GM23338 (cell line): Measurements from ENCODE around the gene TIMM13. TPM values are rescaled to one million over a fixed set of nuclear protein-coding genes. Genes with fewer than 3 reads are reported as not detected.

Source experiments
- ATAC-seq: fragments of 200-7000 bp; cut with Tn5 transposase; 3 replicates; pipeline ENCODE4 v1.9.1; 2020
- DNase-seq: peaks from one replicate; pipeline ENCODE4 v3.0.0-alpha.2; 2015; ENCODE audit warnings: low spot score
- H2AFZ ChIP-seq: fragments of 200-600 bp; sonication (generic); 2 replicates; pipeline ENCODE4 v1.8.0; 2016; ENCODE audit warnings: antibody characterized with exemption, mild to moderate bottlenecking, moderate library complexity
- H3F3A ChIP-seq: fragments of 200-600 bp; sonication (generic); replicated peaks from 2 replicates; pipeline ENCODE4 v1.8.0; 2017; ENCODE audit warnings: antibody characterized with exemption, mixed run types, low read depth
- H3K27ac ChIP-seq: fragments of 200-600 bp; sonication (generic); 2 replicates; pipeline ENCODE4 v1.6.1; 2016; ENCODE audit warnings: low read depth
- H3K27me3 ChIP-seq: fragments of 200-600 bp; sonication (generic); 2 replicates; pipeline ENCODE4 v1.8.0; 2016; ENCODE audit warnings: mild to moderate bottlenecking, mixed run types, moderate library complexity; ENCODE audit not compliant: insufficient read depth
- H3K36me3 ChIP-seq: fragments of 200-600 bp; sonication (generic); 2 replicates; pipeline ENCODE4 v1.8.0; 2016; ENCODE audit warnings: mild to moderate bottlenecking; ENCODE audit not compliant: insufficient read depth
- H3K4me1 ChIP-seq: fragments of 200-600 bp; sonication (generic); 2 replicates; pipeline ENCODE4 v1.8.0; 2016; ENCODE audit warnings: mild to moderate bottlenecking, moderate library complexity; ENCODE audit not compliant: insufficient read depth
- H3K4me2 ChIP-seq: fragments of 200-600 bp; sonication (generic); 2 replicates; pipeline ENCODE4 v1.7.1; 2017; ENCODE audit warnings: mixed run types
- H3K4me3 ChIP-seq: fragments of 200-600 bp; sonication (generic); 2 replicates; pipeline ENCODE4 v1.6.1; 2016; ENCODE audit warnings: mixed run types
- H3K79me2 ChIP-seq: fragments of 200-600 bp; sonication (generic); replicated peaks from 2 replicates; pipeline ENCODE4 v1.8.0; 2017; ENCODE audit warnings: mild to moderate bottlenecking; ENCODE audit not compliant: insufficient read depth
- H3K9me2 ChIP-seq: fragments of 200-600 bp; sonication (generic); 2 replicates; pipeline ENCODE4 v1.8.0; 2017; ENCODE audit not compliant: insufficient read depth
- H4K20me1 ChIP-seq: fragments of 200-600 bp; sonication (generic); replicated peaks from 2 replicates; pipeline ENCODE4 v1.8.0; 2017; ENCODE audit warnings: mild to moderate bottlenecking; ENCODE audit not compliant: insufficient read depth
- H3K27ac Mint-ChIP-seq: 2 replicates; pipeline ENCODE4 v1.8.0; 2020; ENCODE audit warnings: inconsistent platforms, mild to moderate bottlenecking, moderate library complexity, mixed read lengths
- H3K27me3 Mint-ChIP-seq: 3 replicates; pipeline ENCODE4 v1.8.0; 2022; ENCODE audit warnings: low read depth, mild to moderate bottlenecking, moderate library complexity, mixed read lengths, inconsistent platforms; ENCODE audit not compliant: insufficient read depth, poor library complexity
- H3K36me3 Mint-ChIP-seq: 3 replicates; pipeline ENCODE4 v1.8.0; 2021; ENCODE audit warnings: low read depth, mild to moderate bottlenecking, inconsistent platforms, moderate library complexity, mixed read lengths
- H3K4me1 Mint-ChIP-seq: 3 replicates; pipeline ENCODE4 v1.8.0; 2020; ENCODE audit warnings: mild to moderate bottlenecking, inconsistent platforms, mixed read lengths
- H3K4me3 Mint-ChIP-seq: 3 replicates; pipeline ENCODE4 v1.8.0; 2021; ENCODE audit warnings: moderate library complexity, mild to moderate bottlenecking, inconsistent platforms, mixed read lengths
- H3K9me3 Mint-ChIP-seq: 3 replicates; pipeline ENCODE4 v1.8.0; 2020; ENCODE audit warnings: moderate library complexity, mild to moderate bottlenecking, inconsistent platforms, mixed read lengths
- CREB1 ChIP-seq: fragments of 250-450 bp; sonication (Bioruptor Pico); IDR thresholded peaks from 2 replicates; pipeline ENCODE4 v1.5.0; 2020; ENCODE audit warnings: low read depth, mild to moderate bottlenecking, moderate library complexity
- EZH2 ChIP-seq: fragments of 200-600 bp; sonication (generic); IDR thresholded peaks from one replicate; pipeline ENCODE4 v1.8.0; 2017; ENCODE audit warnings: antibody characterized with exemption, mild to moderate bottlenecking, low read depth; ENCODE audit not compliant: unreplicated experiment
- EZH2phosphoT487 ChIP-seq: fragments of 200-600 bp; sonication (generic); IDR thresholded peaks from one replicate; pipeline ENCODE4 v1.8.1; 2018; ENCODE audit warnings: antibody characterized with exemption; ENCODE audit not compliant: unreplicated experiment
- JUNB ChIP-seq: IDR thresholded peaks from one replicate; pipeline ENCODE4 v1.6.1; 2016; ENCODE audit warnings: antibody characterized with exemption; ENCODE audit not compliant: unreplicated experiment
- NANOG ChIP-seq: IDR thresholded peaks from 2 replicates; pipeline ENCODE4 v1.6.1; 2016; ENCODE audit warnings: antibody characterized with exemption, borderline replicate concordance
- POLR2AphosphoS5 ChIP-seq: IDR thresholded peaks from 2 replicates; pipeline ENCODE4 v1.6.1; 2016; ENCODE audit warnings: antibody characterized with exemption, low read depth
- STAT1 ChIP-seq: IDR thresholded peaks from one replicate; pipeline ENCODE4 v1.6.1; 2016; ENCODE audit warnings: antibody characterized with exemption; ENCODE audit not compliant: unreplicated experiment
- ZNF114 ChIP-seq: fragments of 250-450 bp; sonication (Bioruptor Pico); IDR thresholded peaks from 2 replicates; pipeline ENCODE4 v1.5.0; 2020; ENCODE audit warnings: mild to moderate bottlenecking, moderate library complexity
- ZNF331 ChIP-seq: fragments of 250-450 bp; sonication (Bioruptor Pico); IDR thresholded peaks from 2 replicates; pipeline ENCODE4 v1.5.0; 2020; ENCODE audit warnings: low read depth, mild to moderate bottlenecking, moderate library complexity
- polyA plus RNA-seq: library from polyadenylated mRNA; unstranded; fragments of >200 nt; fragmentation: Nextera tagmentation; extraction: Ambion mirVana; gene quantifications from 2 replicates; pipeline ENCODE4 v1.2.1, GENCODE V29; 2016
- total RNA-seq: library from RNA; depleted of rRNA; stranded (reverse); fragments of >200 nt; shearing (Covaris generic); gene quantifications from 2 replicates; pipeline ENCODE4 v1.2.3, GENCODE V29; 2014
- TF ChIP-seq, protein P1 (sequence below): fragments of 250-450 bp; sonication (Bioruptor Pico); IDR thresholded peaks from 2 replicates; pipeline ENCODE4 v1.5.0; 2020; ENCODE audit warnings: mild to moderate bottlenecking, moderate library complexity
- TF ChIP-seq, protein P2 (sequence below): IDR thresholded peaks from one replicate; pipeline ENCODE4 v1.6.1; 2018; ENCODE audit warnings: antibody characterized with exemption; ENCODE audit not compliant: unreplicated experiment
- TF ChIP-seq, protein P3 (sequence below): IDR thresholded peaks from 2 replicates; pipeline ENCODE4 v1.6.1; 2016; ENCODE audit warnings: antibody characterized with exemption
- TF ChIP-seq, protein P4 (sequence below), 2 experiments: fragments of 200-600 bp in 1 of 2; sonication (generic) in 1 of 2; conservative IDR thresholded peaks; 2 replicates each; pipeline versions ENCODE4 v1.5.1 to v1.6.1; 2016 to 2017; ENCODE audit warnings: antibody characterized with exemption in 2 of 2, low read depth in 2 of 2, mild to moderate bottlenecking in 2 of 2, moderate library complexity in 1 of 2

The TIMM13 gene
- total and polyA plus RNA-seq, 2 experiments from 2014 or later, result 140 to 347 TPM

DNA sequence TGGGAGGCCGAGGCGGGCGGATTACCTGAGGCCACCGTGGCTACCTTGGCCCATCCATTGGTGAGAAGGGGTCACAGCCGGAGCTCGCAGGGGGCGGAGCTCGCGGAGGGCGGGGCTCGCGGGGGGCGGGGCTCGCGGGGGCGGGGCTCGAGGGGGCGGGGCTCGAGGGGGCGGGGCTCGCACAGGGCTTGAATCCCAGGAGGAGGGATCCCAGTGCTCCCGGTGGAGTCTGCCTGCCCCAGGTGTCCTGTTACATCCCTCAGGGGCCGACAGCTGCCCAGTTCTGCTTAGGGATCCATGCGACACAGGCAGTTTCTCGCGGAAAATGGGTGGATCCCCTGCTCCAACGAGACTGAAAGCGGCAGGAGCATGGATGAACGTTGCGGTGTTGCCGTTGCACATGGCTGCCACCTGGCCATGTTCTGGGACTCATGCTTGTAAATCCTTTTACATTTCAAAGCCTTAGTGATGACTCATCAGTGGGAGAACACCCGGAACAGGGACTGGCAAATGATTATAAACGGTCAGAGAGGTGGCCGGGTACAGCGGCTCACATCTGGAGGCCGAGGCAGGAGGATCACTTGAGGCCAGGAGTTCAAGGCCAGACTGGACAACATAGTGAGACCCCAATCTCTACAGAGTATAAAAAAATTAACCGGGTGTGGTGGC, 42.2 kb downstream of the TIMM13 start:
- H3K4me3 Mint-ChIP-seq, result no peak overlapping the region
- peaks cover 3% of the 10 kb centered on the region; the same call in 1 of the 3 replicates for H3K4me1 Mint-ChIP-seq
- no peaks in the 10 kb centered on the region for H3K36me3 Mint-ChIP-seq
- Histone ChIP-seq H4K20me1 (no peaks in the 10 kb centered on the region), H3K9me2 (no peaks in the 10 kb centered on the region), H3F3A (no peaks in the 10 kb centered on the region), H3K4me2 (peak overlapping the region; percentile 51; the same call in 1 of the 2 replicates), H3K36me3 (no peaks in the 10 kb centered on the region), H3K79me2 (no peaks in the 10 kb centered on the region), H3K27ac (no peak overlapping the region), H3K4me3 (0 out of 2 replicates have a peak overlapping the region, but pooled peaks have one; percentile 20), H3K4me1 (no peaks in the 10 kb centered on the region), H3K27me3 (no peaks in the 10 kb centered on the region), H2AFZ (no peak overlapping the region)
- DNase-seq, result peak; percentile 91
- TF ChIP-seq JUNB (no peak), CREB1 (CRISPR knock-in tag) (no peak), ZNF114 (CRISPR knock-in tag) (no peak), EZH2phosphoT487 (no peak), STAT1 (no peak), EZH2 (no peak), POLR2AphosphoS5 (no peak), NANOG (no peak), ZNF331 (CRISPR knock-in tag) (no peak)
- TF ChIP-seq, protein P1, sequence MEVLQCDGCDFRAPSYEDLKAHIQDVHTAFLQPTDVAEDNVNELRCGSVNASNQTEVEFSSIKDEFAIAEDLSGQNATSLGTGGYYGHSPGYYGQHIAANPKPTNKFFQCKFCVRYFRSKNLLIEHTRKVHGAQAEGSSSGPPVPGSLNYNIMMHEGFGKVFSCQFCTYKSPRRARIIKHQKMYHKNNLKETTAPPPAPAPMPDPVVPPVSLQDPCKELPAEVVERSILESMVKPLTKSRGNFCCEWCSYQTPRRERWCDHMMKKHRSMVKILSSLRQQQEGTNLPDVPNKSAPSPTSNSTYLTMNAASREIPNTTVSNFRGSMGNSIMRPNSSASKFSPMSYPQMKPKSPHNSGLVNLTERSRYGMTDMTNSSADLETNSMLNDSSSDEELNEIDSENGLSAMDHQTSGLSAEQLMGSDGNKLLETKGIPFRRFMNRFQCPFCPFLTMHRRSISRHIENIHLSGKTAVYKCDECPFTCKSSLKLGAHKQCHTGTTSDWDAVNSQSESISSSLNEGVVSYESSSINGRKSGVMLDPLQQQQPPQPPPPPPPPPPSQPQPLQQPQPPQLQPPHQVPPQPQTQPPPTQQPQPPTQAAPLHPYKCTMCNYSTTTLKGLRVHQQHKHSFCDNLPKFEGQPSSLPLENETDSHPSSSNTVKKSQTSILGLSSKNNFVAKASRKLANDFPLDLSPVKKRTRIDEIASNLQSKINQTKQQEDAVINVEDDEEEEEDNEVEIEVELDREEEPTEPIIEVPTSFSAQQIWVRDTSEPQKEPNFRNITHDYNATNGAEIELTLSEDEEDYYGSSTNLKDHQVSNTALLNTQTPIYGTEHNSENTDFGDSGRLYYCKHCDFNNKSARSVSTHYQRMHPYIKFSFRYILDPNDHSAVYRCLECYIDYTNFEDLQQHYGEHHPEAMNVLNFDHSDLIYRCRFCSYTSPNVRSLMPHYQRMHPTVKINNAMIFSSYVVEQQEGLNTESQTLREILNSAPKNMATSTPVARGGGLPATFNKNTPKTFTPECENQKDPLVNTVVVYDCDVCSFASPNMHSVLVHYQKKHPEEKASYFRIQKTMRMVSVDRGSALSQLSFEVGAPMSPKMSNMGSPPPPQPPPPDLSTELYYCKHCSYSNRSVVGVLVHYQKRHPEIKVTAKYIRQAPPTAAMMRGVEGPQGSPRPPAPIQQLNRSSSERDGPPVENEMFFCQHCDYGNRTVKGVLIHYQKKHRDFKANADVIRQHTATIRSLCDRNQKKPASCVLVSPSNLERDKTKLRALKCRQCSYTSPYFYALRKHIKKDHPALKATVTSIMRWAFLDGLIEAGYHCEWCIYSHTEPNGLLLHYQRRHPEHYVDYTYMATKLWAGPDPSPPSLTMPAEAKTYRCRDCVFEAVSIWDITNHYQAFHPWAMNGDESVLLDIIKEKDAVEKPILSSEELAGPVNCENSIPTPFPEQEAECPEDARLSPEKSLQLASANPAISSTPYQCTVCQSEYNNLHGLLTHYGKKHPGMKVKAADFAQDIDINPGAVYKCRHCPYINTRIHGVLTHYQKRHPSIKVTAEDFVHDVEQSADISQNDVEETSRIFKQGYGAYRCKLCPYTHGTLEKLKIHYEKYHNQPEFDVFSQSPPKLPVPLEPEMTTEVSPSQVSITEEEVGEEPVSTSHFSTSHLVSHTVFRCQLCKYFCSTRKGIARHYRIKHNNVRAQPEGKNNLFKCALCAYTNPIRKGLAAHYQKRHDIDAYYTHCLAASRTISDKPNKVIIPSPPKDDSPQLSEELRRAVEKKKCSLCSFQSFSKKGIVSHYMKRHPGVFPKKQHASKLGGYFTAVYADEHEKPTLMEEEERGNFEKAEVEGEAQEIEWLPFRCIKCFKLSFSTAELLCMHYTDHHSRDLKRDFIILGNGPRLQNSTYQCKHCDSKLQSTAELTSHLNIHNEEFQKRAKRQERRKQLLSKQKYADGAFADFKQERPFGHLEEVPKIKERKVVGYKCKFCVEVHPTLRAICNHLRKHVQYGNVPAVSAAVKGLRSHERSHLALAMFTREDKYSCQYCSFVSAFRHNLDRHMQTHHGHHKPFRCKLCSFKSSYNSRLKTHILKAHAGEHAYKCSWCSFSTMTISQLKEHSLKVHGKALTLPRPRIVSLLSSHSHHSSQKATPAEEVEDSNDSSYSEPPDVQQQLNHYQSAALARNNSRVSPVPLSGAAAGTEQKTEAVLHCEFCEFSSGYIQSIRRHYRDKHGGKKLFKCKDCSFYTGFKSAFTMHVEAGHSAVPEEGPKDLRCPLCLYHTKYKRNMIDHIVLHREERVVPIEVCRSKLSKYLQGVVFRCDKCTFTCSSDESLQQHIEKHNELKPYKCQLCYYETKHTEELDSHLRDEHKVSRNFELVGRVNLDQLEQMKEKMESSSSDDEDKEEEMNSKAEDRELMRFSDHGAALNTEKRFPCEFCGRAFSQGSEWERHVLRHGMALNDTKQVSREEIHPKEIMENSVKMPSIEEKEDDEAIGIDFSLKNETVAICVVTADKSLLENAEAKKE (CRISPR knock-in tag), result no peak
- TF ChIP-seq, protein P2, sequence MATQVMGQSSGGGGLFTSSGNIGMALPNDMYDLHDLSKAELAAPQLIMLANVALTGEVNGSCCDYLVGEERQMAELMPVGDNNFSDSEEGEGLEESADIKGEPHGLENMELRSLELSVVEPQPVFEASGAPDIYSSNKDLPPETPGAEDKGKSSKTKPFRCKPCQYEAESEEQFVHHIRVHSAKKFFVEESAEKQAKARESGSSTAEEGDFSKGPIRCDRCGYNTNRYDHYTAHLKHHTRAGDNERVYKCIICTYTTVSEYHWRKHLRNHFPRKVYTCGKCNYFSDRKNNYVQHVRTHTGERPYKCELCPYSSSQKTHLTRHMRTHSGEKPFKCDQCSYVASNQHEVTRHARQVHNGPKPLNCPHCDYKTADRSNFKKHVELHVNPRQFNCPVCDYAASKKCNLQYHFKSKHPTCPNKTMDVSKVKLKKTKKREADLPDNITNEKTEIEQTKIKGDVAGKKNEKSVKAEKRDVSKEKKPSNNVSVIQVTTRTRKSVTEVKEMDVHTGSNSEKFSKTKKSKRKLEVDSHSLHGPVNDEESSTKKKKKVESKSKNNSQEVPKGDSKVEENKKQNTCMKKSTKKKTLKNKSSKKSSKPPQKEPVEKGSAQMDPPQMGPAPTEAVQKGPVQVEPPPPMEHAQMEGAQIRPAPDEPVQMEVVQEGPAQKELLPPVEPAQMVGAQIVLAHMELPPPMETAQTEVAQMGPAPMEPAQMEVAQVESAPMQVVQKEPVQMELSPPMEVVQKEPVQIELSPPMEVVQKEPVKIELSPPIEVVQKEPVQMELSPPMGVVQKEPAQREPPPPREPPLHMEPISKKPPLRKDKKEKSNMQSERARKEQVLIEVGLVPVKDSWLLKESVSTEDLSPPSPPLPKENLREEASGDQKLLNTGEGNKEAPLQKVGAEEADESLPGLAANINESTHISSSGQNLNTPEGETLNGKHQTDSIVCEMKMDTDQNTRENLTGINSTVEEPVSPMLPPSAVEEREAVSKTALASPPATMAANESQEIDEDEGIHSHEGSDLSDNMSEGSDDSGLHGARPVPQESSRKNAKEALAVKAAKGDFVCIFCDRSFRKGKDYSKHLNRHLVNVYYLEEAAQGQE, result no peak
- TF ChIP-seq, protein P3, sequence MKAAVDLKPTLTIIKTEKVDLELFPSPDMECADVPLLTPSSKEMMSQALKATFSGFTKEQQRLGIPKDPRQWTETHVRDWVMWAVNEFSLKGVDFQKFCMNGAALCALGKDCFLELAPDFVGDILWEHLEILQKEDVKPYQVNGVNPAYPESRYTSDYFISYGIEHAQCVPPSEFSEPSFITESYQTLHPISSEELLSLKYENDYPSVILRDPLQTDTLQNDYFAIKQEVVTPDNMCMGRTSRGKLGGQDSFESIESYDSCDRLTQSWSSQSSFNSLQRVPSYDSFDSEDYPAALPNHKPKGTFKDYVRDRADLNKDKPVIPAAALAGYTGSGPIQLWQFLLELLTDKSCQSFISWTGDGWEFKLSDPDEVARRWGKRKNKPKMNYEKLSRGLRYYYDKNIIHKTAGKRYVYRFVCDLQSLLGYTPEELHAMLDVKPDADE, result no peak
- TF ChIP-seq, protein P4, sequence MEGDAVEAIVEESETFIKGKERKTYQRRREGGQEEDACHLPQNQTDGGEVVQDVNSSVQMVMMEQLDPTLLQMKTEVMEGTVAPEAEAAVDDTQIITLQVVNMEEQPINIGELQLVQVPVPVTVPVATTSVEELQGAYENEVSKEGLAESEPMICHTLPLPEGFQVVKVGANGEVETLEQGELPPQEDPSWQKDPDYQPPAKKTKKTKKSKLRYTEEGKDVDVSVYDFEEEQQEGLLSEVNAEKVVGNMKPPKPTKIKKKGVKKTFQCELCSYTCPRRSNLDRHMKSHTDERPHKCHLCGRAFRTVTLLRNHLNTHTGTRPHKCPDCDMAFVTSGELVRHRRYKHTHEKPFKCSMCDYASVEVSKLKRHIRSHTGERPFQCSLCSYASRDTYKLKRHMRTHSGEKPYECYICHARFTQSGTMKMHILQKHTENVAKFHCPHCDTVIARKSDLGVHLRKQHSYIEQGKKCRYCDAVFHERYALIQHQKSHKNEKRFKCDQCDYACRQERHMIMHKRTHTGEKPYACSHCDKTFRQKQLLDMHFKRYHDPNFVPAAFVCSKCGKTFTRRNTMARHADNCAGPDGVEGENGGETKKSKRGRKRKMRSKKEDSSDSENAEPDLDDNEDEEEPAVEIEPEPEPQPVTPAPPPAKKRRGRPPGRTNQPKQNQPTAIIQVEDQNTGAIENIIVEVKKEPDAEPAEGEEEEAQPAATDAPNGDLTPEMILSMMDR (conservative IDR thresholded peaks at IDR 0.05; ENCODE audit: low read depth in 2 of 2), result no peak
- H3K27me3 Mint-ChIP-seq, result peaks cover 8% of the 10 kb centered on the region
- peak; percentile 97 for ATAC-seq
- peaks cover 15% of the 10 kb centered on the region; the same call in 2 of the 3 replicates for H3K9me3 Mint-ChIP-seq
- H3K27ac Mint-ChIP-seq, result peak overlapping the region; percentile 74; the same call in 1 of the 2 replicates
